ENCODE measurements around the gene FAM50B. TPM values are rescaled to one million over a fixed set of nuclear protein-coding genes. Genes with fewer than 3 reads are reported as not detected.

The FAM50B gene
- polyA plus RNA-seq, 2 donors, result 2.4 to 7.3 TPM

- no peaks in the 10 kb centered on the region for H3K9me3 ChIP-seq (ENCODE audit: control insufficient read depth in 2 of 2, insufficient read depth in 1 of 2, low read depth in 1 of 2, low read length in 1 of 2)
- no peak overlapping the region for H3K27ac ChIP-seq (ENCODE audit: low read depth in 2 of 2, low read length in 1 of 2)
These were observed 38.1 kb downstream of the FAM50B start for GRCh38 chr6:3887150-3887700.

GRCh38 chr6:3888153-3888957 lies 39.2 kb downstream of the FAM50B start:
- Histone ChIP-seq H3K27me3 (ENCODE audit: control insufficient read depth in 1 of 2, insufficient read depth in 2 of 2, low read length in 2 of 2) (no peaks in the 10 kb centered on the region), H3K4me3 (ENCODE audit: low read depth in 1 of 2, low read length in 2 of 2) (no peak overlapping the region), H3K27ac (ENCODE audit: low read depth in 2 of 2, low read length in 1 of 2) (peak overlapping the region in 1 of 2 donors; percentile 35), H3K4me1 (ENCODE audit: control insufficient read depth in 2 of 2, insufficient read depth in 2 of 2, low read length in 1 of 2) (no peaks in the 10 kb centered on the region), H3K9me3 (ENCODE audit: control insufficient read depth in 2 of 2, insufficient read depth in 1 of 2, low read depth in 1 of 2, low read length in 1 of 2) (no peaks in the 10 kb centered on the region), H3K36me3 (ENCODE audit: control insufficient read depth in 2 of 2, insufficient read depth in 2 of 2, low read length in 1 of 2) (no peaks in the 10 kb centered on the region)
- WGBS, 2 donors, result 77 to 78% methylated on average over 15 of the region's 15 CpGs

More at GRCh38 chr6:3887150-3887700, 38.1 kb downstream of the FAM50B start:
- Histone ChIP-seq H3K36me3 (ENCODE audit: control insufficient read depth in 2 of 2, insufficient read depth in 2 of 2, low read length in 1 of 2) (no peaks in the 10 kb centered on the region), H3K4me1 (ENCODE audit: control insufficient read depth in 2 of 2, insufficient read depth in 2 of 2, low read length in 1 of 2) (no peaks in the 10 kb centered on the region), H3K4me3 (ENCODE audit: low read depth in 1 of 2, low read length in 2 of 2) (no peak overlapping the region), H3K27me3 (ENCODE audit: control insufficient read depth in 1 of 2, insufficient read depth in 2 of 2, low read length in 2 of 2) (no peaks in the 10 kb centered on the region)
- 34 to 36% methylated on average over 9 of the region's 9 CpGs for WGBS, 2 donors

- H3K4me3 ChIP-seq (ENCODE audit: low read depth in 1 of 2, low read length in 2 of 2), result no peak overlapping the region
- no peak overlapping the region for H3K27ac ChIP-seq (ENCODE audit: low read depth in 2 of 2, low read length in 1 of 2)
- H3K27me3 ChIP-seq (ENCODE audit: control insufficient read depth in 1 of 2, insufficient read depth in 2 of 2, low read length in 2 of 2), result no peaks in the 10 kb centered on the region
- H3K9me3 ChIP-seq (ENCODE audit: control insufficient read depth in 2 of 2, insufficient read depth in 1 of 2, low read depth in 1 of 2, low read length in 1 of 2), result no peaks in the 10 kb centered on the region
- H3K4me1 ChIP-seq (ENCODE audit: control insufficient read depth in 2 of 2, insufficient read depth in 2 of 2, low read length in 1 of 2), result no peaks in the 10 kb centered on the region
- no peaks in the 10 kb centered on the region for H3K36me3 ChIP-seq (ENCODE audit: control insufficient read depth in 2 of 2, insufficient read depth in 2 of 2, low read length in 1 of 2)
- WGBS, 2 donors, result 87 to 89% methylated on average over 9 of the region's 9 CpGs
These were observed 40.9 kb downstream of the FAM50B start for GRCh38 chr6:3890047-3890446.

- Histone ChIP-seq H3K36me3 (ENCODE audit: control insufficient read depth in 2 of 2, insufficient read depth in 2 of 2, low read length in 1 of 2) (no peaks in the 10 kb centered on the region), H3K27ac (ENCODE audit: low read depth in 2 of 2, low read length in 1 of 2) (no peak overlapping the region), H3K27me3 (ENCODE audit: control insufficient read depth in 1 of 2, insufficient read depth in 2 of 2, low read length in 2 of 2) (no peaks in the 10 kb centered on the region), H3K9me3 (ENCODE audit: control insufficient read depth in 2 of 2, insufficient read depth in 1 of 2, low read depth in 1 of 2, low read length in 1 of 2) (no peaks in the 10 kb centered on the region), H3K4me3 (ENCODE audit: low read depth in 1 of 2, low read length in 2 of 2) (no peak overlapping the region), H3K4me1 (ENCODE audit: control insufficient read depth in 2 of 2, insufficient read depth in 2 of 2, low read length in 1 of 2) (no peaks in the 10 kb centered on the region)
- WGBS, 2 donors, result 81 to 84% methylated on average over 3 of the region's 3 CpGs
These were observed 42.7 kb downstream of the FAM50B start for GRCh38 chr6:3891883-3892282.

- Histone ChIP-seq H3K9me3 (ENCODE audit: control insufficient read depth in 2 of 2, insufficient read depth in 1 of 2, low read depth in 1 of 2, low read length in 1 of 2) (no peaks in the 10 kb centered on the region), H3K4me1 (ENCODE audit: control insufficient read depth in 2 of 2, insufficient read depth in 2 of 2, low read length in 1 of 2) (no peaks in the 10 kb centered on the region), H3K27ac (ENCODE audit: low read depth in 2 of 2, low read length in 1 of 2) (no peak overlapping the region), H3K4me3 (ENCODE audit: low read depth in 1 of 2, low read length in 2 of 2) (no peak overlapping the region), H3K36me3 (ENCODE audit: control insufficient read depth in 2 of 2, insufficient read depth in 2 of 2, low read length in 1 of 2) (no peaks in the 10 kb centered on the region), H3K27me3 (ENCODE audit: control insufficient read depth in 1 of 2, insufficient read depth in 2 of 2, low read length in 2 of 2) (no peaks in the 10 kb centered on the region)
- 78 to 88% methylated on average over 6 of the region's 6 CpGs for WGBS, 2 donors
These were observed 43.4 kb downstream of the FAM50B start for GRCh38 chr6:3892603-3893002.

- Histone ChIP-seq H3K27ac (ENCODE audit: low read depth in 2 of 2, low read length in 1 of 2) (no peak overlapping the region), H3K9me3 (ENCODE audit: control insufficient read depth in 2 of 2, insufficient read depth in 1 of 2, low read depth in 1 of 2, low read length in 1 of 2) (no peaks in the 10 kb centered on the region), H3K27me3 (ENCODE audit: control insufficient read depth in 1 of 2, insufficient read depth in 2 of 2, low read length in 2 of 2) (no peaks in the 10 kb centered on the region), H3K4me1 (ENCODE audit: control insufficient read depth in 2 of 2, insufficient read depth in 2 of 2, low read length in 1 of 2) (no peaks in the 10 kb centered on the region), H3K4me3 (ENCODE audit: low read depth in 1 of 2, low read length in 2 of 2) (no peak overlapping the region), H3K36me3 (ENCODE audit: control insufficient read depth in 2 of 2, insufficient read depth in 2 of 2, low read length in 1 of 2) (no peaks in the 10 kb centered on the region)
- WGBS, 2 donors, result 96 to 97% methylated on average over 10 of the region's 10 CpGs
These were observed 44.3 kb downstream of the FAM50B start for GRCh38 chr6:3893487-3893886.

GRCh38 chr6:3893917-3894316 lies 44.7 kb downstream of the FAM50B start:
- 91 to 92% methylated on average over 3 of the region's 3 CpGs for WGBS, 2 donors
- no peaks in the 10 kb centered on the region for H3K36me3 ChIP-seq (ENCODE audit: control insufficient read depth in 2 of 2, insufficient read depth in 2 of 2, low read length in 1 of 2)
- H3K4me3 ChIP-seq (ENCODE audit: low read depth in 1 of 2, low read length in 2 of 2), result no peak overlapping the region
- no peaks in the 10 kb centered on the region for H3K9me3 ChIP-seq (ENCODE audit: control insufficient read depth in 2 of 2, insufficient read depth in 1 of 2, low read depth in 1 of 2, low read length in 1 of 2)
- H3K27me3 ChIP-seq (ENCODE audit: control insufficient read depth in 1 of 2, insufficient read depth in 2 of 2, low read length in 2 of 2), result no peaks in the 10 kb centered on the region
- no peak overlapping the region for H3K27ac ChIP-seq (ENCODE audit: low read depth in 2 of 2, low read length in 1 of 2)
- no peaks in the 10 kb centered on the region for H3K4me1 ChIP-seq (ENCODE audit: control insufficient read depth in 2 of 2, insufficient read depth in 2 of 2, low read length in 1 of 2)

GRCh38 chr6:3894590-3895311 lies 45.6 kb downstream of the FAM50B start:
- H3K4me1 ChIP-seq (ENCODE audit: control insufficient read depth in 2 of 2, insufficient read depth in 2 of 2, low read length in 1 of 2), result peaks cover 0 to under 1% of the 10 kb centered on the region in 2 donors
- no peak overlapping the region for H3K4me3 ChIP-seq (ENCODE audit: low read depth in 1 of 2, low read length in 2 of 2)
- H3K27ac ChIP-seq (ENCODE audit: low read depth in 2 of 2, low read length in 1 of 2), result no peak overlapping the region
- H3K36me3 ChIP-seq (ENCODE audit: control insufficient read depth in 2 of 2, insufficient read depth in 2 of 2, low read length in 1 of 2), result no peaks in the 10 kb centered on the region
- 88% methylated on average over 14 of the region's 14 CpGs for WGBS, 2 donors
- H3K9me3 ChIP-seq (ENCODE audit: control insufficient read depth in 2 of 2, insufficient read depth in 1 of 2, low read depth in 1 of 2, low read length in 1 of 2), result no peaks in the 10 kb centered on the region
- no peaks in the 10 kb centered on the region for H3K27me3 ChIP-seq (ENCODE audit: control insufficient read depth in 1 of 2, insufficient read depth in 2 of 2, low read length in 2 of 2)

GRCh38 chr6:3895312-3895653 lies 46.1 kb downstream of the FAM50B start:
- Histone ChIP-seq H3K9me3 (ENCODE audit: control insufficient read depth in 2 of 2, insufficient read depth in 1 of 2, low read depth in 1 of 2, low read length in 1 of 2) (no peaks in the 10 kb centered on the region), H3K4me1 (ENCODE audit: control insufficient read depth in 2 of 2, insufficient read depth in 2 of 2, low read length in 1 of 2) (peaks cover 0 to 3% of the 10 kb centered on the region in 2 donors), H3K4me3 (ENCODE audit: low read depth in 1 of 2, low read length in 2 of 2) (no peak overlapping the region), H3K27ac (ENCODE audit: low read depth in 2 of 2, low read length in 1 of 2) (no peak overlapping the region), H3K27me3 (ENCODE audit: control insufficient read depth in 1 of 2, insufficient read depth in 2 of 2, low read length in 2 of 2) (no peaks in the 10 kb centered on the region), H3K36me3 (ENCODE audit: control insufficient read depth in 2 of 2, insufficient read depth in 2 of 2, low read length in 1 of 2) (no peaks in the 10 kb centered on the region)
- 84 to 87% methylated on average over 6 of the region's 6 CpGs for WGBS, 2 donors

Measured in esophagus (tissue), 2 donors.